GM21529 (cell line): Measurements from ENCODE around the gene RGS3.

Experiments
- ATAC-seq: cut with Tn5 transposase; IDR thresholded peaks from one replicate; pipeline ENCODE4 v1.9.1; 2021; ENCODE audit not compliant: unreplicated experiment

RGS3 gene

DNA sequence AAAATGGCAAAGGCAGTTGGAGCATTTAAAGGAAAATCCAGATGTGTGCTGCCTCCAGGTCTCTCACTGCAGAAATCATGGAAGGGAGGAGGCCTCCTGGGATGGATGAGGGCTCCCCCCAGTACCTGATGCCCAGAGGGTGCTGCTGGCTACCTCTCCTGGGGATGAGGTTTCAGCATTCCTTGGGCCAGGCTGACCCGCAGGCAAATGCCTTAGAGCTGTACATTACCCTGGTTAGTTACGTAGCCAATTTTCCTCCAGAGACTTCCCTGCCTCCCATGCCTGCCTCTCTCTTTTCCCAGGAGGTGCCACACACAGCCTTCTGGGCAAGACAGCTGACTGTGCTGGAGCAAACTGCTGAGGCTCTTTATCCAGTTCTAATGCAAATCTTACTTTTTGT, 65.3 kb downstream of the RGS3 start:
- ATAC-seq, result no peak

DNA sequence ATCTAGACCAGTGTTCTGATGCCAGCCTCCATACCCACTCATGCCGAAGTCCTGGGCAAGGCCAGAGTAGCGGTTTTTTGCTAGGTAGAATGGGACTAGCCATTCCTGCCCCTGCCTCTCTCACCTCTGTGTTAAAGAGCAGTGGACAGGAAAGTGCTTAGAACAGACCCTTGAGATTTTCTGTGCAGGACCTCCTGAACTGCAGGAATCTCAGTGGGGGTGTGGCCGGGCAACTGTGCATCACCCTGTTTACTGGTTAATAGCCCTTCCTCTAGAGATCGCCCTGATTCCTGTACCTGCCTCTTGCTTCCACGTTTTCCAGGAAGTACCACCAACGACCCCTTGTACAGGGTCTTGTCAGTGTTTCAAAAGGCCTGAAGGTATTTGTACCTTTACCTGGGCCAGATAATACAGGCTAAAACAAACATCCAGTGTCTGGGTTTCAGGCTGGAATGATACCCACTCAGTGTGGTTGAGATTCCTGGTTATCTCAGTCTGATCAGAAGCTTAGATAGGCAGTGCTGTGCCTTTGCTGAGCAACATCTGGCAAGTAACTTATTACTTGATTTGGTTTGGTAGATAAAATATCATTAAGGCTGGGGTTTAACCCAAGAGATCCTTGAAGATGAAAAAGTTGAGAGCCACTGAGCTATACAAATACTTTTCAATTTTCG, 65.9 kb downstream of the RGS3 start:
- ATAC-seq, result no peak

DNA sequence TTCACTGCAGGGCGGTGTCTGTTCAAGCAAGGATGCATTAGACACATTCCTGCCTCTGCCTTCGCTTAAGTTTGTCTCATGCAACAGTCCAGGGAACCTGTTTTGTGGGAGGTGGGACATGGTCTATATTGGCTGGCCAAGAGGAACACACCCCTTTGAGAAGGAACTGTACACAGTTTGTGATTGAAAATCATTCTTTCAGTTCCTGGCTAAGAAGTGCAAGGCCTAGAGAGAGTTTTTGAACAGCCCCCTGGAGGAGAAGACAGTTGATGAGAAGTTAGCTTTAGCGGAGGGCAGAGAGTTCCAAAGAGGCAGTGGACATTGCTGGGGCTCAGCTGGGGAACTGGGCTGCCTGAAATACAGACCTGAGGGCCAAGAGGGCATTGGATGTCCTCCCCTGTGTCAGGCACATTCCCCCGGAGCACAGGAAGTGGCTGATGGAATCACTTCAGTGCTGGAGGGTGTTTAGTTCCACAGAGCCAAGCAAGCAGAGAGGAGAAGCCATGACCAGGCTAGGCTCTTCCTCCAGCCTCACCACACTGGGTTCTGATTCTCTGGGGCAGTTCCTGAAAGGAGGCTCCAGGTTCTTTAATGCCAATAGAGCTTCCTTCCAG, 66.6 kb downstream of the RGS3 start:
- no peak for ATAC-seq

DNA sequence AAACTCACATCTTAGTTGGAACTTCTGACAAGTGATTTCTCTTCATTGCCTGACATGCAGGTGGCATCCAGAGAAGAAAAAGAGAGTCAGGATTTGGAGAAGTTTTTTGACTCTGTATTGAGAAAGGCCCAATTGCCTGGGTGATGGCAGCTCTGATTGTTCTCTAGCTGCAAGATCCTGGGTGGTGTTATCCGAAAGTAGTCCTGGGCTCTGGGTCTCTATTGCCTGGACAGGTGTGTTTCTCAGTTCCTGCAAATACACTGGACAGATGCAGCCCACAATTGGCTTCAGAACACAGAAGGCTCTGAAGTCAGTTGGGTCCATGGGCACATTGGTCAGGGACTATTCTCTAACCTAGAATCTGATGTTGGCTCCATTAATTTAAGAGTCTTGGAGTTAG, 67.4 kb downstream of the RGS3 start:
- ATAC-seq, result no peak

DNA sequence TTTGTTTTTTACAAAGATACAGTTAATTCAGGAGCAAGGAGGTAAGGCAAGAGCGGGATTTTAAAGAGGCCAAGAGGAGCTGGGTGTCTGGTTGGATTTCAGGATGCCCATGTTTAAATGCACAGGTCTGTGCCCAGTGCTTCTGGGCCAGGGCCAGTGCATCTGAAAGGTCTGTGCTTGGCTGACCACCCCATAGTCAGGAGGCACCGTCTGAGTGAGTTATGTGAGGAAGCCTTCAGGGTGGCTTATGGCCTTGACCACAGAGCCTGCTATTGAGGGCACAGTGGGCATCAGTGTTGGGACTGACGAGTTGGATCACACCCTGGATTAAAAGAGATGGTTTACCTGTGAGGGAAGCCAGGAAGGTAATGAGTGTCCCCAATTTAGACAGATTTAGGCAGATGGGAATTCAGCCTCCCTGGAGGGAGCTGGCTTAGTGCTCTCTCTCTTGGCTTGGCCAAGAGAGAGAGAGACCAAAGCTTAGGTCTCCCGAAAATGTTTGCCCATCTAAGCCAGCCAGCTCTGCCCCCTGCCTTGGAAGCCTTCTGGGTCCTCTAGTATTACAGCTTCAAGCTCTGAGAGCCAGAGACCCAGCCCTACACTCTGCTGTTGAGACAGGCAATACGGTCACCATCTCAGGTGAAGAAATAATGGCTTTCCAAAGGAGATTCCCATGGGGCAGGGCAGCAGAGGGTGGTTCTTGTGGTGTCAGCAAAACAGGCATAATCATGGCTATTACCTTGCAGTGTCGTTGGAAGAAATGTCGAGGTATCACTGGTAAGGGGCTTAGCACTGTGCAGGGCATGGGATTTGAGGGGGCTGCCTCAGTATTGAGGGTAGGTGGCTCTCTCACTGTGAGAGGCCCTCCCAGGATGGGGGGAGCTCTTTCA, 68.6 kb downstream of the RGS3 start:
- no peak for ATAC-seq

DNA sequence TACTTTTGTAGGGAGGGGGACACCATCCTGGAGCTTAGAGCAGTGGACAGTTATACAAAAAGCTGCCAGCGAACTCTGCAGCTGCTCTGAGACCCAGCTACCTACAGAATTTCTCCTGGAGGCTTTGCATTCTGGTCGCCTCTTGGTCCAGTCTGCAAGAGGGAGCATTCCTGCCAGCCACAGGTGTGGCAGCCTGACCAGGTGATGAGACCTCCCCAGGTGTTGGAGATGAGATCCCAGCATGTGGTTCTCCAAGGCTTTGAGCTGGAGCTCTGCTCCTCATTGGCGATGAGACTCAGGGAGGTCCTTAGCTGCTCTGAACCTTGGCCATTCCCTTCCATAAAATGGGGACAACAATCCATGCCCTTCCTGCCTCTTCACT, 69.3 kb downstream of the RGS3 start:
- no peak for ATAC-seq

DNA sequence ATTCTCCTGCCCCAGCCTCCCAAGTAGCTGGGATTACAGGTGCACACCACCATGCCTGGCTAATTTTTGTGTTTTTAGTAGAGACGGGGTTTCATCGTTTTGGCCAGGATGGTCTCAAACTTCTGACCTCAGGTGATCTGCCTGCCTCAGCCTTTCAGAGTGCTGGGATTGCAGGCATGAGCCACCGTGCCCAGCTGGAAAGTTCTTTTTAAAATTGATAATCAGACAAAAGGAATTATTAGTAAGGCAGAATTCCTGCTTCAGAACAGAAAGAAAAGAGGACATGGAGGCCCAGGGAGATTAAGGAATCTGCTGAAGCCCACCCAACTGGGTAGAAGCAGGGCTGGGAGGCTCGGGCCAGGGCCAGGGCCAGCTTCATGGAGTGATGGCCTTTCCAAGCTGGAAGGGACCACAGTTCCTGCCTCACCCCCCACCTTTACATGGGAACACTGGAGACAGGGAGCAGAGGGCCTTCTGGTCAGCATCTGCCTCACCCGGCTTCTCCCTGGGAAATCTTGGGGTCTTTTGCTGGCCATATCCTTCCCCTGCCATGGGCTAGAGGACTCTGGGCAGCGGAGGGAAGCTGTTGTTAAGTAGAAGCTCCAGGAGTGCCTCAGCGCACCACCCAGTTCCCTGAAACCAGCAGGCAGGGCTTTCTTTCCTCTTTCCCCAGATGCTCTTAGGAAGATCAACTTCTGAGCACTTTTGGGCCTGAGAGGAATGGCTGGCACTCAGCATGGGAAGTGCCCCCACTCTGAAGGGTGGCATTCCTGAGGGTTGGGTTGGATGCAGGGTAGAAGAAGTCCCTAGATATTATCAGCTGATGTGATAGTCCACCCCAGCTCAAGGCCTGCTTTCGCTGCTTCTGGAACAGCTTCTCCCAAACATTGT, 70.1 kb downstream of the RGS3 start:
- ATAC-seq, result no peak

DNA sequence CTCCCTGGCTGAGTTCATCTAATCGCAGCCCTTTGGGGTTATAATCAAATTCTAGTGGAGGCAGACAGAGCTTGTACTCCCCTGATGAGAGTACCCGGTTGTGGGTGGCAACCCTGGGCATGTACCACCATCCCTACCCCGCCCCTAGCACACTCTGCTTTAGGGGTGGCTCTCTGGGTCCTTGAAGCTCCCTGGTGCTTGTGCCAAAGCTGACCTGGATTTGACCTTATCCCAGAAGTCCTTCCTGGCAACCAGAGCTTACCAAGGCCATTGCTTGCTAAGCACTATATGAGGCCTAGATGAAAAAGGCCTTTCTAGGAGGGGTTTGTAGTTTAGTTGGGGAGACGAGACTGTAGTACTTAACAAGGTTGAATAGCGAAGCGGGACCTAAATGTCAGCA, 72.2 kb downstream of the RGS3 start:
- no peak for ATAC-seq

- no peak for ATAC-seq
Measured at GRCh38 chr9:113536166-113536482, 72.6 kb downstream of the RGS3 start.

- no peak for ATAC-seq
Measured at GRCh38 chr9:113536483-113537228, 73.1 kb downstream of the RGS3 start.

- no peak for ATAC-seq
Measured at GRCh38 chr9:113537229-113537810, 73.8 kb downstream of the RGS3 start.

- no peak for ATAC-seq
Measured at GRCh38 chr9:113538131-113538530, 74.6 kb downstream of the RGS3 start.

GRCh38 chr9:113538701-113539430, 75.3 kb downstream of the RGS3 start:
- no peak for ATAC-seq

- ATAC-seq, result no peak
Measured at GRCh38 chr9:113540466-113540865, 76.9 kb downstream of the RGS3 start.

DNA sequence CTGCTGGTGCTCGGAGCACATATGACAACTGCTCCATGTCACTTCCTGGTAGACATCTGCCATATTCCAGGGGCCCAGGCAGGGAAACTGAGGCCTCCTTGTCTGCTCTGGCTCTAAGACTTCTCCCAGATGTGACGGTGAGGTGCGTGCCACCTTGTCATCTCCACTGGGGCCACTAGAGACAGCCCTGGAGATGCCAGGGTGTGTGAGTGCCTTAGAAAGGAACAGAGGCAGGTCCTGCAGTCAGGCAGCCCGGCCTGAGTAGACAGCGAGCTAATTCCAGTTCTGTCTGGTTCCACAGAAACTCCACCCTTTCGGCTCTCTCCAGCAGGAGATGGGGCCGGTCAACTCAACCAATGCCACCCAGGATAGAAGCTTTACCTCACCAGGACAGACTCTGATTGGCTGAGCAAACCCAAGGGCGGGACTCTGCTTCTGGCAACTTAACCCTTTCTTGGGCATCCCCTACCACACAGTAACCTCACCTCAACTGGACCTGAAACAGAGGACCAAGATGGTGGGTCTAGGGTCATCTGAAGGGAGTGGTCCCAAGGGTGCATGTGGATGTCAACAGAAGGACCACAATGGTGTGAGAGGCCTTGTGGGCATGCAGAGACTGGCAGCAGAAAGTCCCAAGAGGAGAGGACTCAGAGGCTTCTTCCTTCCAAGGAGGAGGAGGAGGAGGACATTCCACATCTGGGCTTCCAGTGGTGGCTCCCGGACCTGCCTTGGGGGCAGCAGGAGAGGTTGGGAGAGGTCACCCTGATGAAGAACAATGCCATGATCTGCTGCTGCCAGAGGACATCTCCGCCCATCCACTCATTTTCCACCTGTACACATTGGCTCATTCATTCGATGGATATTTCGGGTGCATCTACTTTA, 77.7 kb downstream of the RGS3 start:
- no peak for ATAC-seq

- no peak for ATAC-seq
Measured at GRCh38 chr9:113542006-113542405, 78.5 kb downstream of the RGS3 start.

GRCh38 chr9:113542741-113543140, 79.2 kb downstream of the RGS3 start:
- no peak for ATAC-seq

- no peak for ATAC-seq
Measured at GRCh38 chr9:113543296-113543981, 79.9 kb downstream of the RGS3 start.
